ENCODE results near the gene MRPL21.
A peak's percentile ranks its signal among the peaks of the same experiment; 100 is the strongest.

MRPL21 gene

DNA sequence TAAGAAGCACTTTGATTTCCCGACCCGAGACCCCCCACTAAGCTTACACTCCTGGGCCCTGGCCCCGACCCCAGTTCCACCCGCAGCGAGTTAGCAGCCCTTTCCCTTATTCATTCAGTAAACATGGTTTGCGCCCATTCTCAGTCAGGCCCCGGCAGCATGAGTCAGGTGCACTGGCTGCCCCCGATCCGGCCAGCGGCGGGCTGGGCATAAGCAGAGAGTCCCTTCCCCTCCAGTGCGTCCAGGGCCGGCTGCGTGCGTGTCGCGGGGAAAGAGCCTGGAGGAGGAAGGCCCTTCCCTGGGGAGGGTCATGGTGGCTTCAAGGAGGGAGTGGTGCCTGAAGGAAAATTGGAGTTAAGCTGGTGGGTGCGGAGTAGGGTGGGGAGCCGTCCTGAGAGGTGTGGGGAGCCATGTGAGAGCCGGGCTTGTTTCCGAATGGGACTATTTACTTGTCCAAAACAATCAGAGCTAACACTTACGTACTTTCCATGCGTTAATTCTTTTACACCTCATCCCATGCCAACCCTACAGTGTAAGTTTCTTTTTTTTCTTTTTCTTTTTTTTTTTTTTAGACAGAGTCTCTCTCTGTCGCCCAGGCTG lies 716 bp upstream of the MRPL21 start:
- peak overlapping the region; percentile 98 for H3K4me3 ChIP-seq (ENCODE audit: control insufficient read depth, low read depth, low read length)
- DNase-seq (ENCODE audit: low read depth): no peak

DNA sequence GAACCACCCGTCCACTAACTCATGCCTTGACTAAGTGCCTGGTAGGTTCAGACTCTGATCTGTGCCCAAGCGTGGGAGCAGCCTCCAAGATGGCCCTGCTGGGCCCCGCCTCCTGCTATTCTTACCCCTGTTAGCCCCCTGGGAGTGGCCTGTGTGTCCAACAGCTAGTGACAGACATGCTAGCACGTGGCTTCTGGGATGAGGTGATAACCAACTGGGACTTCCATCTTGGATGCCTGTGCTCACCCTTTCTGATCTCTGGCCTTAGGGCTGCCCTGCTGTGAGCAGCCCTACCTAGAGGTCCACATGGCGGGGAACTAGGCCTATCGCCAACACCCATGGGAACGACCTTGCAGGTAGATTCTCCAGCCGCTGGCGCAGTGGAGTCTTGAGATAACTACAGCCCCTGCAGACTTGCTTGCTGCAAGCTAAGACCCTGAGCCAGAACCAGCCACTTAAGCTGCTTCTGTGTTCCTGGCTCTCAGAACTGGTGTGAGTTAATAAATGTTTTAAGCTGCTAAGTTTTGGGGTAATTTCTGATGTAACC lies 2.7 kb downstream of the MRPL21 start:
- H3K4me3 ChIP-seq (ENCODE audit: control insufficient read depth, low read depth, low read length): no peak overlapping the region
- TF ChIP-seq, protein P1, sequence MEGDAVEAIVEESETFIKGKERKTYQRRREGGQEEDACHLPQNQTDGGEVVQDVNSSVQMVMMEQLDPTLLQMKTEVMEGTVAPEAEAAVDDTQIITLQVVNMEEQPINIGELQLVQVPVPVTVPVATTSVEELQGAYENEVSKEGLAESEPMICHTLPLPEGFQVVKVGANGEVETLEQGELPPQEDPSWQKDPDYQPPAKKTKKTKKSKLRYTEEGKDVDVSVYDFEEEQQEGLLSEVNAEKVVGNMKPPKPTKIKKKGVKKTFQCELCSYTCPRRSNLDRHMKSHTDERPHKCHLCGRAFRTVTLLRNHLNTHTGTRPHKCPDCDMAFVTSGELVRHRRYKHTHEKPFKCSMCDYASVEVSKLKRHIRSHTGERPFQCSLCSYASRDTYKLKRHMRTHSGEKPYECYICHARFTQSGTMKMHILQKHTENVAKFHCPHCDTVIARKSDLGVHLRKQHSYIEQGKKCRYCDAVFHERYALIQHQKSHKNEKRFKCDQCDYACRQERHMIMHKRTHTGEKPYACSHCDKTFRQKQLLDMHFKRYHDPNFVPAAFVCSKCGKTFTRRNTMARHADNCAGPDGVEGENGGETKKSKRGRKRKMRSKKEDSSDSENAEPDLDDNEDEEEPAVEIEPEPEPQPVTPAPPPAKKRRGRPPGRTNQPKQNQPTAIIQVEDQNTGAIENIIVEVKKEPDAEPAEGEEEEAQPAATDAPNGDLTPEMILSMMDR (IDR thresholded peaks at IDR 0.05; ENCODE audit: control insufficient read depth, insufficient read depth, low read depth, low read length, missing control alignments): no peak
- no peak for DNase-seq (ENCODE audit: low read depth)

More for the DNA sequence above, 716 bp upstream of the MRPL21 start:
- TF ChIP-seq, protein P1 (IDR thresholded peaks at IDR 0.05; ENCODE audit: control insufficient read depth, insufficient read depth, low read depth, low read length, missing control alignments): no peak

DNA sequence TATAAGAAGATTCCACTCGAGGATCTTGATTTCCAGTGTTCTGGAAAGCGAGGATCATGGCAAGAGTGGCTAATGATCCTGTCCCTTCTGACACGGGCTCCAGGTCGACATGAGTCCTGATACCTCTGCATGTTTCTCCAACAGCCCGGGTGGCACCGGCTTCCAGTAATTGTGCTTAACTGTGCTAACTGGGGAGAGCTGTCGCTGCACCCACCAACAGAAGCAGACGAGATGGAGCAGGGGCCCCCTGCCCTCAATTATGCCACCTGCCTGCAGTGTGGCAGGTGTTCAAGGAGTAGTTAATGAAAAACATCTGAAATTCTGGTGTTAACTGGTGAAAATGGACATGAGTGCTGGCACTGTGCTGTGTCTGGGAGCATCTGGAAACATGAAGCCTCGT lies 6.2 kb downstream of the MRPL21 start:
- DNase-seq (ENCODE audit: low read depth): no peak
- TF ChIP-seq, protein P1 (IDR thresholded peaks at IDR 0.05; ENCODE audit: control insufficient read depth, insufficient read depth, low read depth, low read length, missing control alignments): no peak
- no peak overlapping the region for H3K4me3 ChIP-seq (ENCODE audit: control insufficient read depth, low read depth, low read length)

DNA sequence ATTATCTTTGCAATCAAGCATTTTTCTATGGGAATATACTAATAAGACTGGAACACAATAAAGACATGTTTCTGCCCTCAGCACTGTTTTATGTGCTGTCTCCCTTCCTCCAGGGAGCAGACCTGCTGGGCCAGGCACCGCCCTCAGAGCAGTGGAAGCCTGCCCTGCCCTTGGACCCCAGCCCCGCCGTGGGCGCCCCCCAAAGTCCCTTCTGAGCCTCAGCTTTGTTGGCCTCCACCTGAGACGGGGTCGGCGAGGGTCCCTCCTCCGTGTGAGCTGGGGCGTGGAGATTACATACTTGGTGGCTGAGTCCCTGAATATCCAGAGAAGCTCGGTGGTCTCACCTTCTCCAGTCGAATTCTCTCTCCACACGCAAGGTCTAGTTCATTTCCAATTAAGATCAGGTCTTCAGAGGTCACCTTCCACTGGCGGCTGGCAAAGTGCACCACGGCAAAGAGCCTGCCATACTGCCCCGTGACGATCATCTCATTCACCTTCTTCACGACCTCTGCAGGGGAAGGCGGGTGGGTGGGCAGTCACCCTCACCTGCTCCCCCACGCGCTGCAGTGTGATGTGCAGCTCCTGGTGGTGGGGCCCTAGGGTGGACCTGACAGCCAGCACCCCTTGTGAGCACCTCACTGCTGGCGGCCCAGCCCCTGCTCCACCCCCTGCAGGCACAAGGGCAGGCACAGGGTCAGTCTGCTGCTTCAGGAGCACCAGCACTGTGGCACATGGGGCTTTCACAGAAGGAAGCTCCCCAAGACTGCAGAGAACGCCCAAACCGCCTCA lies 7.3 kb downstream of the MRPL21 start:
- DNase-seq (ENCODE audit: low read depth): no peak
- TF ChIP-seq, protein P1 (IDR thresholded peaks at IDR 0.05; ENCODE audit: control insufficient read depth, insufficient read depth, low read depth, low read length, missing control alignments): no peak
- no peak overlapping the region for H3K4me3 ChIP-seq (ENCODE audit: control insufficient read depth, low read depth, low read length)

DNA sequence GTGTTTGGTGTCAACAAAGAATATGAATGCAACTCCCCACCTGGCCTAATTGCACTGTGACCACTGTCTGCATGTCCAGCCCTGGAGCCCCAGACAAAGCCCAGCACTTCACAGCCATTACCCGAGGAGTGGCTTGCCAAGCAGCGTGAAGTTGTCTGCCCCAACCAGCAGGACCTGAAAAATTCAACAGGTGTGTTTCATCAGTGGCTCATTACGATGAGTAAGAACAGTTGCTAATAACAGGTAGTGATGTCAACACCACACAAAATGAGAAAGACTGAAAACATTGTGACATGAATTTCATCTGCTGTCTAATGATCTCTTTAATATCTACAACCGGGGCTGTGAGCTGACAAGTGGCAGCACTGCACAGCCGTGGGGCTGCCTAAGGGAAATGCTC lies 10.3 kb downstream of the MRPL21 start:
- H3K4me3 ChIP-seq (ENCODE audit: control insufficient read depth, low read depth, low read length): no peak overlapping the region
- TF ChIP-seq, protein P1 (IDR thresholded peaks at IDR 0.05; ENCODE audit: control insufficient read depth, insufficient read depth, low read depth, low read length, missing control alignments): no peak
- DNase-seq (ENCODE audit: low read depth): no peak

DNA sequence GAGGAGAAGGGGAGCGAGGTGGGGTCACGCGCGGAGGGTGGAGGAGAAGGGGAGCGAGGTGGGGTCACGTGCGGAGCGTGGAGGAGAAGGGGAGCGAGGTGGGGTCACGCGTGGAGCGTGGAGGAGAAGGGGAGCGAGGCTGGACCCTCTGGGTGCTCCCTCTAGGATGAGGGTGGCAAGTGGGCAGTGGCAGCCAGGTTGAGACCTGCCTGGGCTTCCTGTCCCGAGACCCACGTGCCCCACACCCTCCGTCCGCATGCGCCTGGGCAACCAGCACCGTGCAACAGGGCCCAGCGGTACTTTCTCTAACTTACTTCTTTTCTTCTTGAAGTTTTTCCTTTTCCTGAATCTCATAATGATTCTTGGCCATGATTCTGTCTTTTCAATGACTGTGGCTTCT lies 11.1 kb downstream of the MRPL21 start:
- DNase-seq (ENCODE audit: low read depth): no peak
- TF ChIP-seq, protein P1 (IDR thresholded peaks at IDR 0.05; ENCODE audit: control insufficient read depth, insufficient read depth, low read depth, low read length, missing control alignments): no peak
- no peak overlapping the region for H3K4me3 ChIP-seq (ENCODE audit: control insufficient read depth, low read depth, low read length)
